Lower leg skin (tissue), 4 donors: Measurements from ENCODE around the gene DENR. TPM values are rescaled to one million over a fixed set of nuclear protein-coding genes. Genes with fewer than 3 reads are reported as not detected.
"Not testable (repeated sequence)": the region's sequence is repeated elsewhere in the genome, so short reads cannot be mapped to it uniquely, and the experiment has no call there.

Experiments used
- DNase-seq, 2 donors: peaks; one replicate each; pipeline ENCODE4 v3.0.0-alpha.2; 2019; ENCODE audit warnings: low spot score in 2 of 2
- H3K4me3 ChIP-seq: fragments of 200-600 bp; sonication (generic); 2 replicates; pipeline ENCODE4 v1.5.1; 2017; ENCODE audit warnings: mild to moderate bottlenecking, low read depth; ENCODE audit not compliant: poor library complexity, severe bottlenecking
- CTCF ChIP-seq, 3 donors: fragments of 450-650 bp; IDR thresholded peaks; one replicate each; pipeline ENCODE4 v1.5.1; 2016; ENCODE audit warnings: antibody characterized with exemption in 3 of 3, mild to moderate bottlenecking in 3 of 3, moderate library complexity in 2 of 3
- POLR2A ChIP-seq, 2 donors: fragments of 450-650 bp; IDR thresholded peaks; one replicate each; pipeline ENCODE4 v1.6.1; 2016 to 2017; ENCODE audit warnings: antibody characterized with exemption in 2 of 2, mild to moderate bottlenecking in 1 of 2, moderate library complexity in 1 of 2
- WGBS, 2 donors: methylation state at CpG; one replicate each; pipeline ENCODE4 v1.1.5; 2018; 5-methylcytosine and 5-hydroxymethylcytosine counted together
- intact Hi-C: fragments of 100-400 bp; cut with DNase I; formaldehyde crosslinking; loops from one replicate; pipeline ENCODE4 v1.15.0; 2023; ENCODE audit warnings: low total_unique reads
- total RNA-seq, 4 donors: library from RNA; depleted of rRNA; stranded (reverse); fragments of >200 nt; gene quantifications; one replicate each; pipeline ENCODE4 v1.1.0, GENCODE V29; 2016

Gene DENR
- total RNA-seq: 10 to 100 TPM; 22.1 to 30.4 (median 24.2) TPM

- WGBS, 2 donors: 0 to 1% methylated on average over 62 to 68 of the region's 73 CpGs
- peak; percentile 97 to 100 for DNase-seq
- peak within 1 kb of the TSS; percentile 50 for H3K4me3 ChIP-seq
- intact Hi-C loops: loop anchor here (5.0 kb wide), 2 partner anchors 115 to 225 kb away; partner anchors contain the start of genes KNTC1 and RSRC2
- TF ChIP-seq CTCF (IDR thresholded peaks at IDR 0.05): peak in 1 of 3 donors; percentile 87
- peak in 1 of 2 donors; percentile 56 for TF ChIP-seq POLR2A (IDR thresholded peaks at IDR 0.05)
Measured at GRCh38 chr12:122752464-122753318, at the start of gene DENR. Gene DENR (plus strand): TSS chr12:122752824. CDS start chr12:122753702, 878 bp downstream.

- intact Hi-C loops, H3K4me3 ChIP-seq: not testable (repeated sequence)
- DNase-seq: peak; percentile 48 to 75
- 50 to 58% methylated on average over 22 of the region's 22 CpGs for WGBS, 2 donors
Measured at GRCh38 chr12:122702890-122703611, 49.6 kb upstream of the DENR start, which contains the start of gene HCAR2. Gene HCAR2 (minus strand): TSS chr12:122703357. CDS start chr12:122703283, 74 bp downstream.

GRCh38 chr12:122703841-122704240, 48.8 kb upstream of the DENR start:
- H3K4me3 ChIP-seq, DNase-seq, intact Hi-C loops: not testable (repeated sequence)
- 84 to 92% methylated on average over 3 of the region's 3 CpGs for WGBS, 2 donors

GRCh38 chr12:122709287-122709686, 43.3 kb upstream of the DENR start:
- H3K4me3 ChIP-seq, DNase-seq, intact Hi-C loops: not testable (repeated sequence)
- no CpG with 5 or more reads among the region's 3 CpGs for WGBS, 2 donors

GRCh38 chr12:122710341-122710740, 42.3 kb upstream of the DENR start:
- intact Hi-C loops, H3K4me3 ChIP-seq: not testable (repeated sequence)
- WGBS, 2 donors: 51 to 52% methylated on average over 2 of the region's 2 CpGs

GRCh38 chr12:122711266-122711665, 41.4 kb upstream of the DENR start:
- DNase-seq, intact Hi-C loops: not testable (repeated sequence)
- WGBS, 2 donors: 88 to 89% methylated on average over 1 of the region's 1 CpG

More at GRCh38 chr12:122710341-122710740, 42.3 kb upstream of the DENR start:
- DNase-seq: not testable (repeated sequence)

GRCh38 chr12:122713491-122714188, 39.0 kb upstream of the DENR start:
- intact Hi-C loops, H3K4me3 ChIP-seq: not testable (repeated sequence)
- WGBS, 2 donors: 32 to 34% methylated on average over 3 to 4 of the region's 10 CpGs

More at GRCh38 chr12:122711266-122711665, 41.4 kb upstream of the DENR start:
- H3K4me3 ChIP-seq: not testable (repeated sequence)

GRCh38 chr12:122715211-122715610, 37.4 kb upstream of the DENR start:
- intact Hi-C loops, H3K4me3 ChIP-seq: not testable (repeated sequence)
- 41 to 52% methylated on average over 6 of the region's 6 CpGs for WGBS, 2 donors
- peak in 1 of 2 donors; percentile 50 for DNase-seq

More at GRCh38 chr12:122713491-122714188, 39.0 kb upstream of the DENR start:
- not testable (repeated sequence) for DNase-seq

- DNase-seq: peak in 1 of 2 donors; percentile 69
- 29 to 69% methylated on average over 10 of the region's 10 CpGs for WGBS, 2 donors
- intact Hi-C loops, H3K4me3 ChIP-seq: not testable (repeated sequence)
Measured at GRCh38 chr12:122716658-122717057, 36.0 kb upstream of the DENR start, which contains the start of gene HCAR3. Gene HCAR3 (minus strand): TSS chr12:122716811. CDS start chr12:122716737, 74 bp downstream.
